Measurements from ENCODE around the gene ACLY. TPM values are rescaled to one million over a fixed set of nuclear protein-coding genes. Genes with fewer than 3 reads are reported as not detected.
"Not testable (repeated sequence)": the region's sequence is repeated elsewhere in the genome, so short reads cannot be mapped to it uniquely, and the experiment has no call there.

ACLY gene
- total RNA-seq, 1 donor from 2014 or later: 118 TPM

DNA sequence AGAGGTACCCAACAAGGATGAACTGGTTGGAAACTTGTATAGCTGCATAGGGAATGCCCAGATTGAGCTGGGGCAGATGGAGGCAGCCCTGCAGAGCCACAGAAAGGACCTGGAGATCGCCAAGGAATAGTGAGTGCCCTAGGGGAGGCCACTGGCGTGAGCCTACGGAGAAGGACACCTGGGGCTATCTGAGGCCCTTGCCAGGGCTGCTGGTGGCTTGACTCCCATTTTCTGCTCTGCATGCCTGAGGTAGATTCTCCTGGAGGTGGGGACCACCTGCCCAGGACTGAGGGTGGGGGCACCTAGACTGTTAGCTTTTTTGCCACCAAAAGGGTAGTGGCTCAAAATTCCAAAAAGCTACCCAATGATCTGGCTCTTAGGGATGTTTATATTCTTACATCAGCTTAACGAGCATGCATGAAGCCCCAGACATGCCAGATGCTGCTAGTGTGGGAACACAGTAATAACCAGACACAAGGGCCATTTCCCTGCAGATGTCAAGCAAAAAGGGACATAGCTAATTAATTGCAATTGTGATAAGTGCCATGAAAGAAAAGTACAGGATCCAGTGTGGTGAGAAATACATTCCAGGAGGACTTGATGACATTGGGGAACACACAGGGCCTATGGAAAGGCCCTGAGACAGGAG lies 20.4 kb upstream of the ACLY start:
- no peak for DNase-seq

GRCh38 chr17:41937970-41938954 lies 19.5 kb upstream of the ACLY start:
- no peak for DNase-seq

- no peak for DNase-seq
Observed at GRCh38 chr17:41935641-41936040, 16.9 kb upstream of the ACLY start.

- DNase-seq: no peak
Observed at GRCh38 chr17:41932816-41933389, 14.2 kb upstream of the ACLY start.

- DNase-seq: not testable (repeated sequence)
Observed at GRCh38 chr17:41931715-41932114, 13.0 kb upstream of the ACLY start.

GRCh38 chr17:41930833-41931156 lies 12.0 kb upstream of the ACLY start:
- DNase-seq: not testable (repeated sequence)

DNA sequence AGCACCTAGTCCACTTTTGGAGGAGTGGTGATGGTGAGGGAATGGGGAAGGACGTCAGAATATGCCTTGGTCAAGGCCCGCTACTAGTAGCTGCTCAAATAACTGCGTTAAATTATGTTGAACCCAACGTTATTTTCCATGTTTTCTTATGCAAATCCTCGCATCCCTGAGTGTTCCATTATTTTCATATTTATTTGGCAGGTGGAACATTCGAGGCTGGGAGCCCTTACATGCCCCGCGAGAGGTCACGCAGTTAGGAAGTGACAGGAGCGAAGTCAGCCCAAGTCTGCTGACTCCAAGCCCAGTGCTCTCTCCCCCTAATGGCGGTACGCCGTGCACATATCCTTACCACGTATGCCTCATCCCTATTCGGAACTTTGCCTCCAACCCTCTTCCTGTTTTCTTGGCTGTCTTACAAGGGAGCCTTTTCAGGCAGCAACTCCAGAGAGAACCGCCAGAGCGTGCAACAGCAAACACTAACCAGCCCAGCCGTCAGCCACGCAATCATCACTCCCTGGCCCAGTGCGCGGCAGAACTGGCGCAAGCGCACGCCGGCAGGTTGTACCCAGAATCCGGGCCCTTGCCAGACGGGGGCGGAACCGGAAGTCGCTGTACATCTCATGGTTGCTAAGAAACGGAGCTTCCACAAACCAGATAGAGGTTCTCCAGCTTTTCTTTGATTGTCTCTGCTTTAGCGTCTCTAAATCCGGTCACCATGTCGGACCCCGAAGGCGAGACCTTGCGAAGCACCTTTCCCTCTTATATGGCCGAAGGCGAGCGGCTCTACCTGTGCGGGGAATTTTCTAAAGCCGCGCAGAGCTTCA lies 11.5 kb upstream of the ACLY start, which contains the start of gene ODAD4:
ODAD4 (plus strand) TSS at position 609 of the 824 bp plus-strand sequence; CDS start at position 716, 107 bp downstream.
- peak; percentile 94 for DNase-seq

- DNase-seq: no peak
Observed at GRCh38 chr17:41928693-41929251, 10.0 kb upstream of the ACLY start.

GRCh38 chr17:41925991-41926590 lies 7.3 kb upstream of the ACLY start:
- no peak for DNase-seq

- no peak for DNase-seq
Observed at GRCh38 chr17:41920580-41920955, 1.8 kb upstream of the ACLY start.

DNA sequence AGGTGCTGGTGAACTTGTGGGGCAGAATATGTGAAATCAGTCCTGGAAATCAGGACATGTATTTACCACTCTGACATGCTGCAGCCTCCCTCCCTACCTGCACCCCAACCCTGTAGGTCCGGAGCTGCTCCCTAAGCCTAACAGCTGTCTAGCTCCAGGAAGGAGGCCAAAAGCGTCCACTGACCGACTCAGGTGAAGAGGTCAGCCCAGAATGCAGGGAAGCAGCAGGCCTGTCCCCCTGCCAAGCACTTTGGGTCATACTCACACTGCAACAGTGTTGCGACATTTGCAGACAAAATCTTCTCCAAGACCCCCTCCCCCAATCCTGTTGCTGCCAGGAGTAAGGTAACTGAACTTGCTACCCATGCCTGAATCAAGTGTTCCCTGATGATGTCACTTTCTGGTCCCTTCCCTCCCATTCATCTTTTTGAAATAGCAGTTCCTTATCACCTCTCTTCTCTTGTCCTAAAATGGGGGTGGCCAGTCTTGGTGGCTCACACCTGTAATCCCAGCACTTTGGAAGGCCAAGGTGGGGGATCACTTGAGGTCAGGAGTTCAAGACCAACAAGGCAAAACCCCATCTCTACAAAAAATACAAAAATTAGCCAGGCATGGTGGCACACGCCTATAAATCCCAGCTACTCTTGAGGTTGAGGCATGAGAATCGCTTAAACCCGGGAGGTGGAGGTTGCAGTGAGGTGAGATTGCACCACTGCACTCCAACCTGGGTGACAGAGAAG lies 1.3 kb upstream of the ACLY start:
- no peak for DNase-seq

DNA sequence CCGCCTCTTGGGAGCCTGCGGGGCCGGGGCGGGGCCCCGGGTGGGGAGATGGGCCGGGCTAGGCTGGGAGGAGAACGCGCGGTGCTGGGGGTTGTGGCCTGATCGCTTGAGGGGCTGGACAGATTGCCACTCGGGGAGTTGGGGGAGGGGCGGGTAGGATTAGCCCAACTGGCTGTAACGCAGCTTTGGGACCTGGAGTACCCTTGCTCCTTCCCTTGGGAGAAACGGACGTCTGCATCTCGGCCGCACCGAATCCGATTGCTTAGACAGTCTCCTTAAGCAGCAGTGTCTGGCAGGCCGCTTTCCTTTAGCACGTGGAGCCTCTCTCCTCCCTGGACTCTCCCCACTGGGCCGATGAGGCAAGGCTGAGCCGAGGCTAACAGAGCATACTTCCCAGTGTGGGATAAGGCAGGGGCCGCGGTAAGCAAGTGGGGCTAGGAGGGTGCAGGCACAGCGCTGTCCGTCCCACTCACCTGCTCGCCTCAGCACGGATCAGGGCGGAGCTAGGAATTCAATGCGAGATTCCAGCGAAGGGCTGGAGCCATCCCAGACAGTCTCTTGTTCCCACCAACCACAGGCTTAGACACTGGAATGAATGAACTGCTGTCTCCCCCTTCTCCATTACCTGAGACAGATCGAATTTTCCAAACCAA lies 540 bp upstream of the ACLY start:
- peak; percentile 78 for DNase-seq

DNA sequence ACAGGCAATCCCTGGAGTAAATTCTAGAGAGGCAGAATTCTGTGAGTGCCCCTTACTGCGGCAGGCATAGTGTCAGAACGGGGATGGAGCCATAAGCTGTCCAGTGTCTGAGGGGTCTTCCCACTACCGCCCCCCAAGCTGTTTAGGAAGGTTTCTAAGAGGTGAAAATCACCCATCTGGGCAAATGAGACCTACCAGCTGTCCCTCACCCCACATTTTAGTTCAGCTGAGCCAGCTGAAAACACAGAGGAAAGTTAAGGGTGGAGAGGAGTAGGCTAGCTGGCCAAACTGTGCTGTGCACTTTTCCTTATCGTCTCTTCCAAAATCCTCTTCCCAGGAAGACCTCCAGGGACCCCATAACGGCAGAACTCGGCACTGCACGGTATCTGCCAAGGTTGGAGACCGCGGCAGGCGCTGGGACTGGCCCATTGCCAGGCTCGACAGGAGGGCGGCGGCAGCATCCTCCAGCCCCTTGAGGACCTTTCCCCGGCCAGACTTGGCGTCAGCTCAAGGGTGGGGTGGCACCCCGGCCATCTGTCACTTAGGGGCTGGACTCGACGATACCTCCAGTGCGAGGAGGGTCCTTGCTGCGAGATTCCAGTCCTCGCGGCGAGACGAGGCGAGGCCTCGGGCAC lies 955 bp downstream of the ACLY start:
- DNase-seq: peak; percentile 39

DNA sequence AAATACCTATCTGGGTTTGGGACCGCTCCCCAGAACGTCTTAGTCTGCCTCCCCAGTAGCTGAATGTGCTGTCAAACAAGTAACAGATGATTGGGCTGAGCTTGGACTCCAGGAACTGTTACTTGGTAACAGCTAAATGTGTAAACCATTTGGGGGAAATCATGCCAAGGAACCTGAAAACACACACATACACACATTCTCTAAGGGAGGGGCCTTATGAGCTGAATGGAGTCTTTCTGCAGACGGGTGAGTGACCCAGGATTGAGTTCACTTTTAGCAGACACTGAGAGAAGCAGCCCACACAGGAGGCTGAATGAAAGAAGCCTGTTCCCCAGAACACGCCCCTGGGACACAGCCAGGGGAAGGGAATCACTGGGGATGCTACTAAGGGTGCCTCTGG lies 1.6 kb downstream of the ACLY start:
- DNase-seq: no peak

DNA sequence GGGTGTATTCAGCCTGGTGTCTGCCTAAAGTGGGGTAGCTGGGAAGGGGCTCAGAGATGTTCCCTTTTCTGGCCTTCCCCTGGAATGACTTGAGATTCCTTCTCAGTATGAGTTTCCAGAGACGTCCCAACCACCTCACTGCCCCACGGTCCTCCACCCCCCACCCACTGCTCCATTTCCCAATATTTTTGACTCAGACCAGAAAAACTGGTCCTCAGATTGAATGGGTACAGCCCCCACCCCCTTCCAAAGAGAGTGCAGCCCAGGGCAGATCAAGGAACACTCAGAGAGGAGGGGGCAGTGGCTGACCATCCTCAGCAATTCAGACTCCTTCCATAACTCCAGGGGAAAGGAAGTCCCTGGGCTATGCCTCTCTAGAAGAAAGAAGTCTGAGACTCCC lies 3.2 kb downstream of the ACLY start:
- no peak for DNase-seq

DNA sequence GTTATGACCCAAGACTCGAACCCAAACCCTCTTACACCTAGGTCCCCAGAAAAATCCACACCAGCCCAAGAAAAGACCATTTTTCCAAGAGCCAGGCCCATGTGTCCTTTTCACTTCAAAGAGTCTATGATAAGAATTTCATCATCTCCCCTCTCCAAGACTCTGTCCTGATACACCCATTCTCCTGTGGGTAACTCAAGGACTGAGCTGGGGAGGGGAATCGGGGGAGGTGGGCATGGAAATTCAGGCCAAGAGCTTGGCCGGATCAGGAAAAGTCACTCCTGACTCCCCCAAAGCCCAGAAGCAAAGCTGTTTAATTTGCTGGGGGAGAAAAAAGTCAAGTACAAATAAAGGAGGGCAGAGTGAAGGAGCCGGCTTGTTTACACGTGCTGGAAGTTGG lies 3.7 kb downstream of the ACLY start:
- DNase-seq: no peak

DNA sequence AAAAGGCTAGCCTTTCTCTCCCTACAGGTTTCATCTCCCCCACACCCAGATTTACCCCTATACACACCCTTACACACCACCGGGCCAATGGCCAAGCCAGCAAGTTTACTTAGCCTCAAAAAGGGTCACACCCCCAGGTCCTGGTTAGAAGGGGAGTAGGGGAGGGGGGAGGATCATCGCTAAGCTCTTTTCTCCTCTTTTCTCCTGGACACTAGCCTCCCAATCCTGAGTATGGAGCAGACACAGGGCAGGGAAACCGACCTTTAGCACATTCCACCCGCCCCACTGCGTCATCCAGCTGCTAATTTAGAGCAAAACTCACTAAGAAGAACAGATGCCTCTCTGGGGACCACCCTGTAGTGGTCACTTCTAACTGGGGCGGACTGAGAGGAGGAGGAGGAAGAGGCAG lies 4.4 kb downstream of the ACLY start:
- DNase-seq: no peak

GRCh38 chr17:41913798-41914197 lies 5.0 kb downstream of the ACLY start:
- DNase-seq: no peak

- no peak for DNase-seq
Observed at GRCh38 chr17:41912925-41913324, 5.8 kb downstream of the ACLY start.

All from occipital lobe (tissue), 2 donors.